GM03348 (cell line): ENCODE measurements around the gene ABCC4.
"Not testable (repeated sequence)": the region's sequence is repeated elsewhere in the genome, so short reads cannot be mapped to it uniquely, and the experiment has no call there.

ENCODE experiments used
- DNase-seq: peaks from one replicate; pipeline ENCODE4 v3.0.0; 2012; ENCODE audit warnings: low spot score

ABCC4 gene

GRCh38 chr13:95228130-95228529 is 73.1 kb downstream of the ABCC4 start:
- DNase-seq = no peak

GRCh38 chr13:95226932-95227695 is 74.1 kb downstream of the ABCC4 start:
- DNase-seq = no peak

DNA sequence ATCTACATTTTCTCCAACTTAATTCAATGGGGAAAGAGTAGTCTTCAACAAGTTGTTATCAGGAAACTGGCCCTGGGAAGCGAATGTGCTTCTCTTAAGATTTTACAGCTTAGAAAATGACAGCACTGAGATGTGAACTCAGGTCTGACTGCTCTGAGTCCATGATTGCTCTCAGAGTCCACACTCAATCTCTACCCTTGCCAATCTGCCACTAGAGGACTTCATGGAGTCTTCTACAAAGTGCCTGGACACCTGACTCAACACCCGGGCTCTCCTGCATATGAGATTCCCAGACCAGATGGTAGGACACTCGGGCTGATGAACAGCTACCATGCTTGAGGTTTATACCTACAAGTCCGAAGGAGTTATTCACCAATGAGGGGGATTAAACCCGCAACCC is 74.8 kb downstream of the ABCC4 start:
- DNase-seq = no peak

DNA sequence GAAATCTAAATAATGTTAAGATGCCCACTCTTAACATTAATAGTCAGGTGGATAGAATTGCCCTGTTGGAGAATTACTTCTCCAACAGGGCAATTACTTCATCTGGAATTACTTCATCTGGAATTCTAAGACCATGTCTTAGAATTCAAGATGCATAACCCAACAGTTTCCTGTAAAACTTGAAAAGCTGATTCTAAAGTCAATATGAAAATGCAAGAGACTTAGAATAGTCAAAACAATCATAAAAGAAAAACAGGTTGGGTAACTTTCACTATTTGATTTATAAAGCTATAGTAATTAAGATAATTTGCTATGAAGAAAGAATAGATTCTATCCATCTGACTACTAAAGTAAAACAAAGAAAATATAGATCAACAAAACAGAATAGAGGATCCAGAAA is 75.2 kb downstream of the ABCC4 start:
- no peak for DNase-seq

GRCh38 chr13:95224064-95224463 is 77.2 kb downstream of the ABCC4 start:
- no peak for DNase-seq

GRCh38 chr13:95222733-95223018 is 78.6 kb downstream of the ABCC4 start:
- no peak for DNase-seq

- no peak for DNase-seq
Measured at GRCh38 chr13:95221971-95222732, 79.1 kb downstream of the ABCC4 start.

GRCh38 chr13:95220611-95221010 is 80.6 kb downstream of the ABCC4 start:
- DNase-seq = no peak

- no peak for DNase-seq
Measured at GRCh38 chr13:95217920-95218830, 83.1 kb downstream of the ABCC4 start.

GRCh38 chr13:95216182-95216581 is 85.1 kb downstream of the ABCC4 start:
- DNase-seq = no peak

DNA sequence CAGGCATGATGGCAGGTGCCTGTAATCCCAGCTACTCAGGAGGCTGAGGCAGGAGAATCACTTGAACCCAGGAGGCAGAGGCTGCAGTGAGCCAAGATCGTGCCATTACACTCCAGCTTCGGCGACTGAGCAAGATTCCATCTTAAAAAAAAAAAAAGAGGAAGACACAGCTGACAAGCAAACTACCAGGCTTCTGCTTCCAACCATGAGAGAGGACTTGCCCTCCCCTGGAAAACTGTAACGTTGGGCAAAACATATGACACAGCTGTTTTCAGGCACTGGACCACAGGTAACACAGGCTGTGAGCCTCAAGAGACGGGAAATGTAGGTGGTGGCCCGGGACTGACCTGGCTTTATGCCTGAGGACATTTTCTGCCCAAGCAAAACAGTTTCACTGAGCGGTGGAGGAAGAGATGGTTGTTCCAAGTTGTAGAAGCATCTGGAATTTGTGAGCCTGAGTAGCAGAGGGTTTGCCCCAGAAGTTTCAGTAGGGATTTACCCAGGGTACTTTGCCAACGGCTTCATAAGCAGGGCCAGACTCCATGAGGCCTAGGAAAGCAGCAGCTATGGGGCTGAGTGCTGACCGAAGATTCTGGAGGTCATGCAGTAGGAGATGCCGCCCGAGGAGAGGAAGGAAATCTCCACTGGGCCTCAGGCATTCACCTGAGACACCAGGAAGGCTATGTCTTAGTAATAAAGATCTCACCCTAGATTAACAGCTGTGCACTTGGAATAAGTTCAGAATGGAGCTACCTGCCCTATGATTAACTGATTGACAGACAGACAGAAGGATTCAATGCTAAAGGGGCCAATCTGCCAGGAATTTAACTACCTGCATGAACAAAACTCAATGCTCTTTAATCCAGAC is 88.0 kb downstream of the ABCC4 start:
- no peak for DNase-seq

GRCh38 chr13:95209109-95209508 is 92.1 kb downstream of the ABCC4 start:
- DNase-seq = no peak

DNA sequence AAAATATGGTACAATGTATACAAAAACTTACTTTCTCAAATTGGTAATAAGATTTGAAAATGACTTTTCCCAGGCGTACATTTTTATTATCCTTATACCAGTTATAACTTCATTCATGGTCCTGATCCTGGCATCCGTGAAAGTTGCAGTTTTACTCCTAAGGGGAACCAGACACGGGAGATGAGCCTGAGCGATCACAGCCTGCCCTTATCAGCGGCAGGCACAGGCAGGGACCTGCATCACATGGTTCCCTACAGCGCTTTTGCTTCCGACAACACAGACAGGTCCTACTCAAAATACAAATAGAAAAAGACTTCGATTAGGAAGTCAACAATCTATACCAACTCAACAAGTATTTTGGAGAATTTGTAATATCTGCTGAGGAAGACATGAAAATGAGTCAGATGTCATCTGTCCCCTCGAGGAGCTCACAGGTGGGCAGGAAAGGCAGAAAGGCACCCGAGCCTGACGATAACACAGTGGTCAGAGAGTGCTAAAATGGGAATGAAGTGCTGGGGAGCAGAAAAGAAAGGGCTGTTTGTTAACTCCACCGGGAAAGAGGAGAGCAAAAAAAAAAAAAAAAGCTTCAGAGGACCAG is 93.4 kb downstream of the ABCC4 start:
- no peak for DNase-seq

GRCh38 chr13:95206116-95206515 is 95.1 kb downstream of the ABCC4 start:
- DNase-seq = no peak

GRCh38 chr13:95204231-95204765 is 97.0 kb downstream of the ABCC4 start:
- no peak for DNase-seq

DNA sequence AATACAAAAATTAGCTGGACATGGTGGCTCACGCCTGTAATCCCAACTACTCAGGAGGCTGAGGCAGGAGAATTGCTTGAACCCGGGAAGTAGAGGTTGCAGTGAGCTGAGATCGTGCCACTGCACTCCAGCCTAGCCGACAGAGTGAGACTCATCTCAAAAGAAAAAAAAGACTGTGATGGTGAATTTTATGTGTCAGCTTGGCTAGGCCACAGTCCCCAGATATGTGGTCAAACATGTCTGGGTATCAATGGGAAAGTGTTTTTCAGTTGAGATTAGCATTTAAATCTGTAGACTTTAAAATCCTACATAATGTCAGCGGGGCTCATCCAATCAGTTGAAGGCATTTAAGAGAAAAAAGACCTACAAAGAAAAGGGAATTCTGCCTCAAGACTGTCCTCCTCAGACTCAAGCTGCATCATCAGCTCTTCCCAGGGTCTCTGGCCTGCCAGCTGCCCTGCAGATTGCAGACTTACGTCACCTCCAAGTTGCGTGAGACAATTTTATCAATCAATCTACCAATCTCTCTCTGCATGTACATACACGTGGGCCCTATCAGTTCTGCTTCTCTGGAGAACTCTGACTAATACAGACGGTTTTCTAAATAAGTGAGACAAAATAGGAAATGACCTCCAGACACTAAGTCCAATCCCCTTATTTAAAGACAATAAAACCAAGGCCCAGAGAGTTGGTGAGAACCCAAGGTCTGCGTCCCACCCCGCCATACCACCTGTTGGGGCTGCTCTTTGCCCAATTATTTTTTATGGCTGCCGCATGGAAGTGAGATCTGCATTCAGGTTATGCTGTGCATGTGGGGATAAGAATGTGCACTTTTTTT is 99.2 kb downstream of the ABCC4 start:
- no peak for DNase-seq

DNA sequence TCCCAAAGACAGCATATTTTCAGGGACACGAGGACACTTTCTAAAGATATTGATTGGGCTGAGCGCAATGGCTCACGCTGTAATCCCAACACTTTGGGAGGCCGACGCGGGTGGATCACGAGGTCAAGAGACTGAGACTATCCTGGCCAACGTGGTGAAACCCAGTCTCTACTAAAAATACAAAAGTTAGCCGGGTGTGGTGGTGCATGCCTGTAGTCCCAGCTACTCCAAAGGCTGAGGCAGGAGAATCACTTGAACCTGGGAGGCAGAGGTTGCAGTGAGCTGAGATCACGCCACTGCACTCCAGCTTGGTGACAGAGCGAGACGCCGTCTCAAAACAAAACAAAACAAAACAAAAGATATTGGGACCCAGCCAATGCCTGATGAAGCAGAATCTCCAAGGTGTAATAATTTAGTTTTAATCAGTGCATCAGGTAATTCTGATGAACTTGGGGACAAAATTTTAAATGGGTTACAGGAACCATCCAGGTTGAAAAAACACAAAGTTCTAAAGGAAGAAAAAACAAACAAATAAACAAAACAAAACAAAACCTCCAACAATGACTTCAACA is 100.8 kb downstream of the ABCC4 start:
- DNase-seq = not testable (repeated sequence)

- no peak for DNase-seq
Measured at GRCh38 chr13:95199896-95200295, 101.4 kb downstream of the ABCC4 start.

- not testable (repeated sequence) for DNase-seq
Measured at GRCh38 chr13:95198606-95199005, 102.6 kb downstream of the ABCC4 start.

- DNase-seq = no peak
Measured at GRCh38 chr13:95197548-95197947, 103.7 kb downstream of the ABCC4 start.
